ENCODE data around the gene IL36RN.

IL36RN gene

DNA sequence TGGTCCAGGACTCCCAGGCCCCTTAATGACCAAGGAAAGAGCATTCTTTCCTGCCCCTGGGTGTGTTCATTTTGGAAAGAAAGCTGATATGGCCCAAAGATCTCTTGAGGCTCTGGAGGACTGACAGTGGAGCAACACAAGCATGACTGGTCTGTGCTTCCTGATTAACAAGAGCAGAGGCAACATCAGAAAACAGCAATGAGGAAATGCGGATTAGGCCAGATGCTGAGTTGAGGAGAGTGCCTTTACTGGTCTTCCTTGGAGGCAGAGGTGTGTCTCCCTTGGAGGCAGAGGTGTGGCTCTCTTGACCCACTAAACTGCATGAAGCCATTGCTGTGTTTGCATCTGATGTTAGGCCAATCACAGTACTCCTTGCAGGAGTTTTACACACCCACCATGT is 26.3 kb upstream of the IL36RN start:
- Mint-ChIP-seq H3K27ac (no peak overlapping the region), H3K36me3 (no peaks in the 10 kb centered on the region), H3K4me3 (no peak overlapping the region), H3K27me3 (no peaks in the 10 kb centered on the region), H3K9me3 (ENCODE audit: low read depth) (no peaks in the 10 kb centered on the region), H3K4me1 (ENCODE audit: low read depth) (no peaks in the 10 kb centered on the region)

DNA sequence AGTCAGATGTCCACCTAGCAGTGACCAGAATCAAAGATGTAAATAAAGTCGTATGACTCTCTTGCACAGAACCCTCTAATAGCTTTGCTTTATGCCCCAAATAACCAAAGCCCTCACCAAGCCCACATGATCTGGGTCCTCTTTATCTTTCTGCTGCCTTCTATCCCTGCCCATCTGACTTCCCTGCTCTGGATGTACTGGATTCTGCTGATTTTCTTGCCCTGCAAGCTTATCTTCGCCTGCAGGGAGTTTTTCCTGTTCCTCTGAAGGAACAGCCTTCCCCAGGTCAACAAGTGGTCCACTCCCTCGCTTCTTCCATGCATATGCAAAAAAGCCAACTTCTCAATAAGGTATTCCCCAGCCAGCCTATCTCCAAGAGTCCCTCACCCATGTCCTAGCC is 25.0 kb upstream of the IL36RN start:
- Mint-ChIP-seq H3K4me1 (ENCODE audit: low read depth) (no peaks in the 10 kb centered on the region), H3K36me3 (no peaks in the 10 kb centered on the region), H3K4me3 (no peak overlapping the region), H3K27me3 (no peaks in the 10 kb centered on the region), H3K27ac (no peak overlapping the region), H3K9me3 (ENCODE audit: low read depth) (no peaks in the 10 kb centered on the region)

DNA sequence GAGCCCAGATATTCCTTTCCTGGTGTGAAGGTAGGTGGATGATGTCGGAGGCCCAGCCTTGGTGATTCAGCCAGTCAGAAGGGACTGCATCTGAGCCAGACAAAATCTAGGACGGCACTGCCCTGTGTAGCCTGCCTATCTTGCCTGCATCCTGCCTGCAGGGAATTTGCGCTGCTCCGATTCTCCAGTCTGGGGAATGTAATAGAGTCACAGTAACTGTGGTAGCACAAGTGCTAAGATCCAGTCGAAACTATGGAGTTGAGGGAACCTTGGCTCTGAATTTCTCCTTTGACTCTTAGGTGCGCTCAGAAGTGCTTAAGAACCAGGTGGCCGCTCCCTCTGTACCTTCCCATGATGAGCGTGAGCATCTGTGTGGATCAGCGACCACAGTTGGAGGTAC is 22.2 kb upstream of the IL36RN start:
- Mint-ChIP-seq H3K36me3 (no peaks in the 10 kb centered on the region), H3K9me3 (ENCODE audit: low read depth) (no peaks in the 10 kb centered on the region), H3K27me3 (no peaks in the 10 kb centered on the region), H3K4me1 (ENCODE audit: low read depth) (no peaks in the 10 kb centered on the region), H3K27ac (no peak overlapping the region), H3K4me3 (no peak overlapping the region)

DNA sequence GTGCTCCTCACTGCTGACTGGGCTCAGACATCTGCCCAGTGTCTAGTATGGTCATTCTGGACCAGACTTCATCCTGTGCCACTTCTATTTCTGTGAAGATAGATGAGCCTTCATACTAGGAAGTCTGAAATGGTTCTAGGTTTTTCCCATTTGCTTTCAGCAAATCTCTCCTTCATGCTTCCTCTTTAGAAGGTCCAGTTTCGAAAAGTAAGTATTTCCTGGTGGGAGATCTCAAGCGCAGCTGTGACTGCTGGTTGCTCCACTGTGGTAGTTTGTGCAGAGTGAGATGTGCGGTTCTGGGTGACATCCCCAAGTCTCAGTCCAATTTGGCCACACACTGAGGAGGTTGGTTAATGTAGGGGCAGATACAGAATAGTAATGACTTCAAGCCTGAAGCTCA is 20.7 kb upstream of the IL36RN start:
- no peaks in the 10 kb centered on the region for H3K9me3 Mint-ChIP-seq (ENCODE audit: low read depth)
- no peak overlapping the region for H3K27ac Mint-ChIP-seq
- H3K27me3 Mint-ChIP-seq, result no peaks in the 10 kb centered on the region
- H3K4me3 Mint-ChIP-seq, result no peak overlapping the region
- H3K36me3 Mint-ChIP-seq, result no peaks in the 10 kb centered on the region
- H3K4me1 Mint-ChIP-seq (ENCODE audit: low read depth), result no peaks in the 10 kb centered on the region

DNA sequence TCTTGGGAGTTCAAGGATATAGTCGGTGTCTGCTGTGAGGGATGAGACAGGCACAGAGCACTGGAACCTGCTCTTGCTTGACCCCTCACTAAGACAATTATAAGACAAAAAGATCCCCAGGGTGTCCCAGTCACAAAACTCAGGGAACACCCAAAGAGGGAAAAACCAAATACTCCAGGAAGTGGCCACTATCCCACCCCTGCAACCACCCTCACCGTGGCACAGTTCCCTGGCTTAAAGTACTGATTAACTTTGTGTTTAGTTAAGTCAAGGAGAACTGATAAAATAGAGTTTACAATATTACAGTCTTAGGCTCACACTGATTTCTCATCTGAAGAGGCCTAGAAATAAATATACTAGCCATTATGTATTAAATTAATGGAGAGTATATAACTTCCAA is 19.8 kb upstream of the IL36RN start:
- Mint-ChIP-seq H3K4me1 (ENCODE audit: low read depth) (no peaks in the 10 kb centered on the region), H3K4me3 (no peak overlapping the region), H3K36me3 (no peaks in the 10 kb centered on the region), H3K27me3 (no peaks in the 10 kb centered on the region), H3K27ac (no peak overlapping the region), H3K9me3 (ENCODE audit: low read depth) (no peaks in the 10 kb centered on the region)

GRCh38 chr2:113039719-113040118 is 19.3 kb upstream of the IL36RN start:
- Mint-ChIP-seq H3K27me3 (no peaks in the 10 kb centered on the region), H3K9me3 (ENCODE audit: low read depth) (no peaks in the 10 kb centered on the region), H3K4me3 (no peak overlapping the region), H3K4me1 (ENCODE audit: low read depth) (no peaks in the 10 kb centered on the region), H3K36me3 (no peaks in the 10 kb centered on the region), H3K27ac (no peak overlapping the region)

DNA sequence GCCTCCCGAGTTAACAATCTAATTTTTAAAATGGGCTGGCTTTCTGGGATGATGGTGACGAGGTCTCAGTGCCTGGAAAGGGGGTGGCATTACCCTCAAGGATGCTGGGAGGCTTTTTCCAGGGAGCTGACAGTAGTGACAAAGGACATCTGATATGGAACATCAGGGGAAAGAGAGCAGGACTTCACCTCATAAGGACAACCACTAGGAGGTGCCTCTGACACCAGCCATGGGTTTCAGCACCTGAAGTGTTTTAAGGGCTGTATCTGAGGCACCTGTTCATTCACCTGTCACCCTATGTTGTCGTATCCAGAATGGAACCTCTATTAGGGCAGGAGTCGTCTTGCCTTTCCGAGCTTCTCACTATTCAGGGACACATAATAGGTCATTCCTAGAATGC is 17.1 kb upstream of the IL36RN start:
- no peaks in the 10 kb centered on the region for H3K36me3 Mint-ChIP-seq
- no peaks in the 10 kb centered on the region for H3K9me3 Mint-ChIP-seq (ENCODE audit: low read depth)
- no peak overlapping the region for H3K27ac Mint-ChIP-seq
- H3K4me3 Mint-ChIP-seq, result no peak overlapping the region
- no peaks in the 10 kb centered on the region for H3K4me1 Mint-ChIP-seq (ENCODE audit: low read depth)
- H3K27me3 Mint-ChIP-seq, result no peaks in the 10 kb centered on the region

GRCh38 chr2:113046465-113046864 is 12.5 kb upstream of the IL36RN start:
- no peaks in the 10 kb centered on the region for H3K27me3 Mint-ChIP-seq
- no peaks in the 10 kb centered on the region for H3K9me3 Mint-ChIP-seq (ENCODE audit: low read depth)
- no peak overlapping the region for H3K4me3 Mint-ChIP-seq
- no peaks in the 10 kb centered on the region for H3K4me1 Mint-ChIP-seq (ENCODE audit: low read depth)
- no peak overlapping the region for H3K27ac Mint-ChIP-seq
- no peaks in the 10 kb centered on the region for H3K36me3 Mint-ChIP-seq

DNA sequence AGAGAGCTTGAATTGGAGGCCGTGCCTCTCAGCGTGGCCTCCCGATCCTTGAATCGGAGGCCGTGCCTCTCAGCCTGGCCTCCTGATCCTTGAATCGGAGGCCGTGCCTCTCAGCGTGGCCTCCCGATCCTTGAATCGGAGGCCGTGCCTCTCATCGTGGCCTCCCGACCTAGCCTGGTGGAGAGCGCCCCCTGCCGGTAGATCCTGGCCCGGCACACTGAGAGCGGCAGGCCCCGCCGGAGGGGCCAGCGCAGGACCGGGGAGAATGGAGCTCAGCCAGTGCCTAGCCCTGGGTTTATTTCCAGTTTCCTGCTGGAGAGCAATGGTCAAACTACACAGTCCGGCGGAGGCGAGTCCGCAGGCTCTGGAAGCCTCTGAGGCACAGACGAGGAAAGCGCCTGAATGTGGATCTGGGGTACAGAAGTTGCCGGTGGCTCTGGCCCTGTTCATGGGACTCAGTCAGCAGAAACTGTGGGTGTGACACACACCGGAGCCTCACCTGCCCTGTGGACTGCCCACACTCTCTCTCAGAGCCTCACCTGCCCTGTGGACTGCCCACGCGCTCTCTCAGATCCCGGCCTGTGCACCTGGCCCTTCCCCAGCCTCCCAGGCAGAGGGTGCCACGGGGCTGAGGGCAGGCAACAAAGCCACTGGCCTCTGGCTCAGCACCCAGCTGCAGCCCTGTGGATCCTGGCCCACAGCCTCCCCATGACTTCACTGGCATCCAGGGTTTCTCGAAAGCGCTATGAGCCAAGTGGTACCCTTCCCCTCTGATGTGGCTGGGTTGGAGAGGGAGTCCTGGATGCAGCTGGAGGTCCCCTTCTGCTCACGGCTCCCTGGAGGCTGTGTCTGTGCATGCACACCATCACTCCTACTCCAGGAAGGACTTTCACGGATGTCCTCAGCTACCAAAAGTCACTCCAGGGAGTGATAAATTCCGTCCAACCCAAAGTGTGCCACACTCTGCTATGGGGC is 7.8 kb upstream of the IL36RN start:
- no peak overlapping the region for H3K4me3 Mint-ChIP-seq
- H3K27ac Mint-ChIP-seq, result no peak overlapping the region
- H3K27me3 Mint-ChIP-seq, result no peaks in the 10 kb centered on the region
- peaks cover 1% of the 10 kb centered on the region for H3K4me1 Mint-ChIP-seq (ENCODE audit: low read depth)
- H3K36me3 Mint-ChIP-seq, result peaks cover 11% of the 10 kb centered on the region
- H3K9me3 Mint-ChIP-seq (ENCODE audit: low read depth), result peaks cover 7% of the 10 kb centered on the region

- H3K27ac Mint-ChIP-seq, result no peak within 1 kb of the TSS
- peaks cover 13% of the 10 kb centered on the region for H3K36me3 Mint-ChIP-seq
- H3K4me3 Mint-ChIP-seq, result no peak within 1 kb of the TSS
- H3K27me3 Mint-ChIP-seq, result no peaks in the 10 kb centered on the region
- H3K9me3 Mint-ChIP-seq (ENCODE audit: low read depth), result peaks cover 10% of the 10 kb centered on the region
- H3K4me1 Mint-ChIP-seq (ENCODE audit: low read depth), result peaks cover 7% of the 10 kb centered on the region
Measured at GRCh38 chr2:113052396-113052917, 6.5 kb upstream of the IL36RN start, which contains the start of gene IL36B. TSS of gene IL36B (minus strand) at chr2:113052867.

DNA sequence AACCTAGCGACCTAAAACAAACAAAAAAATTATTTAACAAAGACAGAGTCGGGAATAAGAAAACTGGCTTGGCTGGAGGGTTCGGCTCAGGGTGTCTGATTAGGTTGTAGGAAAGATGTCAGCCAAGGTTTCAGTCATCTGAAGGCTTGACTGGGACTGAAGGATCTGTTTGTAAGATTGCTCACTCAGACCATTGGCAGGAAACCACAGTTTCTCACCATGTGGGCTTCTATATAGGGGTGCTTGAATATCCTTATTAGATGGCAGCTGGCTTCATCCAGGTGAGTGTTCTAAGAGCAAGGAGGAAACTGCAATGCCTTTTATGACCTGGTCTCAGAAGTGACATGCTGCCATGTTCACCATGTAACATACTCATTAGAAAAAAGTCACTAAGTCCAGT is 5.3 kb upstream of the IL36RN start:
- Mint-ChIP-seq H3K4me1 (ENCODE audit: low read depth) (peaks cover 7% of the 10 kb centered on the region), H3K4me3 (no peak overlapping the region), H3K27me3 (no peaks in the 10 kb centered on the region), H3K9me3 (ENCODE audit: low read depth) (peaks cover 10% of the 10 kb centered on the region), H3K36me3 (peaks cover 13% of the 10 kb centered on the region), H3K27ac (no peak overlapping the region)

- H3K27me3 Mint-ChIP-seq, result no peaks in the 10 kb centered on the region
- H3K36me3 Mint-ChIP-seq, result peaks cover 13% of the 10 kb centered on the region
- H3K4me3 Mint-ChIP-seq, result no peak overlapping the region
- H3K27ac Mint-ChIP-seq, result no peak overlapping the region
- H3K4me1 Mint-ChIP-seq (ENCODE audit: low read depth), result peaks cover 7% of the 10 kb centered on the region
- peaks cover 10% of the 10 kb centered on the region for H3K9me3 Mint-ChIP-seq (ENCODE audit: low read depth)
Measured at GRCh38 chr2:113054066-113054465, 4.9 kb upstream of the IL36RN start.

- Mint-ChIP-seq H3K27me3 (peaks cover 1% of the 10 kb centered on the region), H3K9me3 (ENCODE audit: low read depth) (peaks cover 10% of the 10 kb centered on the region), H3K4me3 (no peak overlapping the region), H3K4me1 (ENCODE audit: low read depth) (peaks cover 7% of the 10 kb centered on the region), H3K27ac (peak overlapping the region; percentile 69), H3K36me3 (peaks cover 13% of the 10 kb centered on the region)
Measured at GRCh38 chr2:113056521-113056920, 2.5 kb upstream of the IL36RN start.

- peaks cover 10% of the 10 kb centered on the region for H3K9me3 Mint-ChIP-seq (ENCODE audit: low read depth)
Measured at GRCh38 chr2:113057117-113057516, 1.9 kb upstream of the IL36RN start.

DNA sequence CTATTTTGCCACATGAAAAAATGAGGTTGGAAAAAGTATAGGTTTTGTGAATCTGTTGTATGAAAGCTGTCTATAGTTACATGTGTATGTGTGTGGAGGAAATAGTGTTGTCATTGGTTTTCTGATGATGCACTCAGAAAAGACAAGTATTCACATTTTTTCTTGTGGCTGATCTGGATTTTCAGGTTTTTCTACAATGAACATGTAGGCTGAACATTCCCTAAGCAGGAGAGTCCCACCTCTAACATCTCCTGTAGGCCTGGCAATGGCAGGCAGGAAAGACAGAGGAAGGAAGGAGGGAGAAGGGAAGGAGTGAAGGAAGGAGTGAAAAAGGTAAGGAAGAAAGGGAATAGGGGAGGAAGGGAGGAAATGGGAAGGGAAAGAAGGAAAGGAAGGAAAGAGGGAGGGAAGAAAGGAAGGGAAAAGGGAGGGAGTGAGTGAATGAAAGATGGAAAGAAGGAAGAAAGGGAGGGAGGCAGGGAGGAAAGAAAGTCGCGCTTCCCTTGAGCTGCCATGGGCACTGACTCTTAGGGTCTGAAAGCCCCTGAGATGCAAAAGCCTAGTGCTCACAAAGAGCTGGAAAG is 495 bp upstream of the IL36RN start:
- H3K9me3 Mint-ChIP-seq (ENCODE audit: low read depth), result peaks cover 10% of the 10 kb centered on the region
- peaks cover 13% of the 10 kb centered on the region for H3K36me3 Mint-ChIP-seq
- no peak overlapping the region for H3K27ac Mint-ChIP-seq
- H3K4me3 Mint-ChIP-seq, result no peak overlapping the region
- peaks cover 2% of the 10 kb centered on the region for H3K27me3 Mint-ChIP-seq
- H3K4me1 Mint-ChIP-seq (ENCODE audit: low read depth), result peaks cover 7% of the 10 kb centered on the region

More at GRCh38 chr2:113057117-113057516, 1.9 kb upstream of the IL36RN start:
- Mint-ChIP-seq H3K4me3 (no peak overlapping the region), H3K4me1 (ENCODE audit: low read depth) (peaks cover 7% of the 10 kb centered on the region), H3K27ac (no peak overlapping the region), H3K27me3 (peaks cover 2% of the 10 kb centered on the region), H3K36me3 (peaks cover 13% of the 10 kb centered on the region)
